GM12864 (cell line): ENCODE data around the gene REL.

Experiments used
- DNase-seq: peaks from one replicate; pipeline ENCODE4 v3.0.0-alpha.2; 2011; ENCODE audit warnings: low read depth
- H3K4me3 ChIP-seq: 2 replicates; pipeline ENCODE4 v1.5.1; 2011; ENCODE audit warnings: mild to moderate bottlenecking, low read depth, low read length, control low read depth
- TF ChIP-seq, protein P1 (sequence below): IDR thresholded peaks from 2 replicates; pipeline ENCODE4 v1.5.1; 2011; ENCODE audit warnings: low read depth, mild to moderate bottlenecking, moderate library complexity, low read length, control low read depth, inconsistent platforms; ENCODE audit errors: missing control alignments

Gene REL

DNA sequence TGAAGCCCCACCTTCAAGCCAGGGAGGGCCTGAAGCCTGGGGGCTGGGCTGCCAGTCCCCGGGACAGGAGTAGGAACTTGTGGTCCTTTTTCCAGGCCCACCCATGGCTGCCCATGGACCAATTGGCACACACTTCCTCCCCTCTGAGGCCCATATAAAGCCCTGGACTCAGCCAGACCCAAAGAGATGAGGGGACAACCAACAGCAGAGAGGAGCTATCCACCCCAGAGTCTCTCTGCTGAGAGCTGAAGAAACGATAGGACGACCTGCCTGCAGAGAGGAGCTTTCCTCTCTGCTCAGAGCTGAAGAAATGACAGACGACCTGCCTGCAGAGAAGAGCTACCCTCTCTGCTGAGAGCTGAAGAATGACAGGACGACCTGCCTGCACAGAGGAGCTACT lies 92.3 kb downstream of the REL start:
- H3K4me3 ChIP-seq = no peak overlapping the region
- TF ChIP-seq, protein P1, sequence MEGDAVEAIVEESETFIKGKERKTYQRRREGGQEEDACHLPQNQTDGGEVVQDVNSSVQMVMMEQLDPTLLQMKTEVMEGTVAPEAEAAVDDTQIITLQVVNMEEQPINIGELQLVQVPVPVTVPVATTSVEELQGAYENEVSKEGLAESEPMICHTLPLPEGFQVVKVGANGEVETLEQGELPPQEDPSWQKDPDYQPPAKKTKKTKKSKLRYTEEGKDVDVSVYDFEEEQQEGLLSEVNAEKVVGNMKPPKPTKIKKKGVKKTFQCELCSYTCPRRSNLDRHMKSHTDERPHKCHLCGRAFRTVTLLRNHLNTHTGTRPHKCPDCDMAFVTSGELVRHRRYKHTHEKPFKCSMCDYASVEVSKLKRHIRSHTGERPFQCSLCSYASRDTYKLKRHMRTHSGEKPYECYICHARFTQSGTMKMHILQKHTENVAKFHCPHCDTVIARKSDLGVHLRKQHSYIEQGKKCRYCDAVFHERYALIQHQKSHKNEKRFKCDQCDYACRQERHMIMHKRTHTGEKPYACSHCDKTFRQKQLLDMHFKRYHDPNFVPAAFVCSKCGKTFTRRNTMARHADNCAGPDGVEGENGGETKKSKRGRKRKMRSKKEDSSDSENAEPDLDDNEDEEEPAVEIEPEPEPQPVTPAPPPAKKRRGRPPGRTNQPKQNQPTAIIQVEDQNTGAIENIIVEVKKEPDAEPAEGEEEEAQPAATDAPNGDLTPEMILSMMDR = no peak
- DNase-seq = no peak

DNA sequence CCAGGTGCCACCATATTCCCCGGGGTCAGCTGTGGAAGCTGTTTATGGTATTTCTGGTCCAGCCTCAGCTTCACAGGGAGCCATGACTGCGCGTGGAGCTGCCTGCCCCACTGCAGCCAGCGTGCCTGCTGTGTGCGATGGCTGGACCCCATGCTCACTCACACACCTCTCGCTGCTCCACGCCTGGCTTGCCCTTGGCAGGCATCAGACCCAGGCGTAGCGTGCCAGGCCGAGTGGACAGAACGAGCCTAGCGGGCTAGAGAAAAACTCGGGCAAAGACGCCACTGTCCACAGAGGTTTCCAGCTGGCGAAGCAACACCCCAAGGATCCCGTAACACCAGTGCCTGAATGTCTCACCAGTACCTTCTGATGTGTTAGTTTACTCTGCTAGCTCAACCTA lies 93.3 kb downstream of the REL start:
- TF ChIP-seq, protein P1 = no peak
- no peak for DNase-seq
- H3K4me3 ChIP-seq = no peak overlapping the region
